HepG2 (cell line): ENCODE results near the gene ABCF1. TPM values are rescaled to one million over a fixed set of nuclear protein-coding genes. Genes with fewer than 3 reads are reported as not detected.

Experiments
- HNF4A ChIP-seq: sonication (generic); formaldehyde crosslinking; IDR thresholded peaks from 2 replicates; pipeline ENCODE4 v1.4.0; 2020; ENCODE audit warnings: missing genetic modification reagents
- HOXA7 ChIP-seq: sonication (generic); formaldehyde crosslinking; IDR thresholded peaks from 2 replicates; pipeline ENCODE4 v1.8.1; 2022; ENCODE audit warnings: mild to moderate bottlenecking, missing genetic modification reagents, moderate library complexity
- MED13 ChIP-seq: sonication (generic); formaldehyde crosslinking; IDR thresholded peaks from 2 replicates; pipeline ENCODE4 v1.5.0; 2020; ENCODE audit warnings: missing genetic modification reagents
- MYNN ChIP-seq: sonication (generic); formaldehyde crosslinking; IDR thresholded peaks from 2 replicates; pipeline ENCODE4 v1.4.0; 2020; ENCODE audit warnings: mild to moderate bottlenecking, low read depth, missing genetic modification reagents
- POLR2G ChIP-seq: fragments of 200-400 bp; formaldehyde crosslinking; IDR thresholded peaks from 2 replicates; pipeline ENCODE4 v1.6.1; 2018; ENCODE audit warnings: mild to moderate bottlenecking, low read depth, low read length, moderate library complexity
- RXRA ChIP-seq: sonication (generic); formaldehyde crosslinking; IDR thresholded peaks from 2 replicates; pipeline ENCODE4 v1.5.1; 2020; ENCODE audit warnings: missing genetic modification reagents
- RXRB ChIP-seq: IDR thresholded peaks from 2 replicates; pipeline ENCODE4 v1.6.1; 2016; ENCODE audit warnings: borderline replicate concordance, missing genetic modification reagents, missing compliant biosample characterization
- THYN1 ChIP-seq: sonication (generic); formaldehyde crosslinking; IDR thresholded peaks from 2 replicates; pipeline ENCODE4 v1.8.1; 2023; ENCODE audit warnings: low read depth, mild to moderate bottlenecking, moderate library complexity, missing genetic modification reagents, borderline replicate concordance
- ZFP1 ChIP-seq: IDR thresholded peaks from 2 replicates; pipeline ENCODE4 v1.6.1; 2016
- ZFP62 ChIP-seq: sonication (generic); formaldehyde crosslinking; IDR thresholded peaks from 2 replicates; pipeline ENCODE4 v1.4.0; 2020; ENCODE audit warnings: missing genetic modification reagents
- ZNF143 ChIP-seq: sonication (generic); formaldehyde crosslinking; IDR thresholded peaks from 2 replicates; pipeline ENCODE4 v1.4.0; 2020; ENCODE audit warnings: missing genetic modification reagents
- ZNF3 ChIP-seq: IDR thresholded peaks from 2 replicates; pipeline ENCODE4 v1.7.0; 2017; ENCODE audit warnings: inconsistent platforms
- polyA plus RNA-seq, 8 experiments: library from polyadenylated mRNA; depleted of rRNA in 3 of 8; stranded (reverse) in 7 of 8; unstranded in 1 of 8; fragments of >200 nt; fragmentation: Illumina TruSeq in 4 of 8; extraction: Trizol in 4 of 8; gene quantifications; 2 replicates each; pipeline versions ENCODE4 v1.2.1 to v1.2.3, GENCODE V29; 2011 to 2016; ENCODE audit warnings: low read depth in 4 of 8, missing spikeins in 1 of 8, mixed read lengths in 1 of 8; ENCODE audit not compliant: insufficient read depth in 1 of 8
- total RNA-seq, 5 experiments: library from RNA; depleted of rRNA; stranded (reverse); fragments of >200 nt; fragmentation: Illumina TruSeq; extraction: Trizol; gene quantifications; 2 replicates each; pipeline ENCODE4 v1.2.3, GENCODE V29; 2016; ENCODE audit warnings: low read depth in 1 of 5
- TF ChIP-seq, protein P1 (sequence below): IDR thresholded peaks from 2 replicates; pipeline ENCODE4 v1.6.1; 2012; ENCODE audit warnings: low read depth, low read length, improper control_type of control experiment
- TF ChIP-seq, protein P2 (sequence below): sonication (generic); formaldehyde crosslinking; IDR thresholded peaks from 2 replicates; pipeline ENCODE4 v1.8.1; 2022; ENCODE audit warnings: mild to moderate bottlenecking, missing genetic modification reagents
- TF ChIP-seq, protein P3 (sequence below): sonication (generic); formaldehyde crosslinking; IDR thresholded peaks from 2 replicates; pipeline ENCODE4 v1.4.0; 2020; ENCODE audit warnings: missing genetic modification reagents
- TF ChIP-seq, protein P4 (sequence below): sonication (generic); formaldehyde crosslinking; IDR thresholded peaks from 2 replicates; pipeline ENCODE4 v1.8.1; 2023; ENCODE audit warnings: mild to moderate bottlenecking, inconsistent platforms, moderate library complexity, missing genetic modification reagents, borderline replicate concordance
- TF ChIP-seq, protein P5 (sequence below): sonication (generic); formaldehyde crosslinking; IDR thresholded peaks from one replicate; pipeline ENCODE4 v1.5.1; 2020; ENCODE audit warnings: mild to moderate bottlenecking, missing genetic modification reagents; ENCODE audit errors: not compliant biosample characterization

The ABCF1 gene
- total and polyA plus RNA-seq, 2 of the 13 experiments (the other 11 are each of a cell fraction or from before 2014, with no cell fraction given) = 25.4 to 98.9 TPM

DNA sequence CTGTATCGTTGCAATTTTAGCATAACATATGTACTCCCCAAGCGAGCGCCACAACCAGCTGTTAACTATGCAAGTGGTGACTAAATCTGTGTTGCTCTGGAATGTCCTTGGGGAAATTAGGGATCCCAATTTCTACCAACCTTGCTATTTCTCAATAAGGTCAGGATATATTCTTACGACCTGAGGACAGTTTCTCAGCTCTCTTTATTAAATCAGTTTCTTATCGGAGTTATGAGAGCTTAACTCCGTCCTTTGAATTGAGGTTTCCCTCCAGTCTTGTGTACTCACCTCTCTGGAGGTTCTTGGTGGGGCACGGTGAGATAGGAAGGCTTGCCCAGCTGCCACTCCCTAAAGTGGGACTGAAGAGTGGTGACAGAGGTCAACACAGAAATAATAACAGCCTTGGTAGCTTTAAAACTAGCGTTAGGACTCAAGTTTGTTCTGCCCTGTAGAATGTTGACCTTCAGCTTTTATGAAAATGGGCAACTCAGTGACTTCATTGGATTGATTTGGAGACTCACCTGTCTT is 47.1 kb downstream of the ABCF1 start (continued):
- TF ChIP-seq POLR2G (no peak), THYN1 (CRISPR knock-in tag) (no peak), ZNF143 (no peak), ZFP62 (no peak), MED13 (CRISPR knock-in tag) (no peak), ZFP1 (CRISPR knock-in tag) (no peak), RXRA (CRISPR knock-in tag) (no peak), ZNF3 (CRISPR knock-in tag) (no peak; the same call in 1 of the 2 replicates), HNF4A (CRISPR knock-in tag) (0 out of 2 replicates have a peak, but pooled peaks have one; percentile 2), RXRB (no peak), HOXA7 (no peak), MYNN (CRISPR knock-in tag) (no peak)
- TF ChIP-seq, protein P1, sequence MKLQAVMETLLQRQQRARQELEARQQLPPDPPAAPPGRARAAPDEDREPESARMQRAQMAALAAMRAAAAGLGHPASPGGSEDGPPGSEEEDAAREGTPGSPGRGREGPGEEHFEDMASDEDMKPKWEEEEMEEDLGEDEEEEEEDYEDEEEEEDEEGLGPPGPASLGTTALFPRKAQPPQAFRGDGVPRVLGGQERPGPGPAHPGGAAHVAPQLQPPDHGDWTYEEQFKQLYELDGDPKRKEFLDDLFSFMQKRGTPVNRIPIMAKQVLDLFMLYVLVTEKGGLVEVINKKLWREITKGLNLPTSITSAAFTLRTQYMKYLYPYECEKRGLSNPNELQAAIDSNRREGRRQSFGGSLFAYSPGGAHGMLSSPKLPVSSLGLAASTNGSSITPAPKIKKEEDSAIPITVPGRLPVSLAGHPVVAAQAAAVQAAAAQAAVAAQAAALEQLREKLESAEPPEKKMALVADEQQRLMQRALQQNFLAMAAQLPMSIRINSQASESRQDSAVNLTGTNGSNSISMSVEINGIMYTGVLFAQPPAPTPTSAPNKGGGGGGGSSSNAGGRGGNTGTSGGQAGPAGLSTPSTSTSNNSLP = no peak
- TF ChIP-seq, protein P2, sequence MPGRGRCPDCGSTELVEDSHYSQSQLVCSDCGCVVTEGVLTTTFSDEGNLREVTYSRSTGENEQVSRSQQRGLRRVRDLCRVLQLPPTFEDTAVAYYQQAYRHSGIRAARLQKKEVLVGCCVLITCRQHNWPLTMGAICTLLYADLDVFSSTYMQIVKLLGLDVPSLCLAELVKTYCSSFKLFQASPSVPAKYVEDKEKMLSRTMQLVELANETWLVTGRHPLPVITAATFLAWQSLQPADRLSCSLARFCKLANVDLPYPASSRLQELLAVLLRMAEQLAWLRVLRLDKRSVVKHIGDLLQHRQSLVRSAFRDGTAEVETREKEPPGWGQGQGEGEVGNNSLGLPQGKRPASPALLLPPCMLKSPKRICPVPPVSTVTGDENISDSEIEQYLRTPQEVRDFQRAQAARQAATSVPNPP (CRISPR knock-in tag) = no peak
- TF ChIP-seq, protein P3, sequence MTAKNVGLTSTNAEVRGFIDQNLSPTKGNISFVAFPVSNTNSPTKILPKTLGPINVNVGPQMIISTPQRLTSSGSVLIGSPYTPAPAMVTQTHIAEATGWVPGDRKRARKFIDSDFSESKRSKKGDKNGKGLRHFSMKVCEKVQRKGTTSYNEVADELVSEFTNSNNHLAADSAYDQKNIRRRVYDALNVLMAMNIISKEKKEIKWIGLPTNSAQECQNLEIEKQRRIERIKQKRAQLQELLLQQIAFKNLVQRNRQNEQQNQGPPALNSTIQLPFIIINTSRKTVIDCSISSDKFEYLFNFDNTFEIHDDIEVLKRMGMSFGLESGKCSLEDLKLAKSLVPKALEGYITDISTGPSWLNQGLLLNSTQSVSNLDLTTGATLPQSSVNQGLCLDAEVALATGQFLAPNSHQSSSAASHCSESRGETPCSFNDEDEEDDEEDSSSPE (CRISPR knock-in tag) = no peak
- TF ChIP-seq, protein P4, sequence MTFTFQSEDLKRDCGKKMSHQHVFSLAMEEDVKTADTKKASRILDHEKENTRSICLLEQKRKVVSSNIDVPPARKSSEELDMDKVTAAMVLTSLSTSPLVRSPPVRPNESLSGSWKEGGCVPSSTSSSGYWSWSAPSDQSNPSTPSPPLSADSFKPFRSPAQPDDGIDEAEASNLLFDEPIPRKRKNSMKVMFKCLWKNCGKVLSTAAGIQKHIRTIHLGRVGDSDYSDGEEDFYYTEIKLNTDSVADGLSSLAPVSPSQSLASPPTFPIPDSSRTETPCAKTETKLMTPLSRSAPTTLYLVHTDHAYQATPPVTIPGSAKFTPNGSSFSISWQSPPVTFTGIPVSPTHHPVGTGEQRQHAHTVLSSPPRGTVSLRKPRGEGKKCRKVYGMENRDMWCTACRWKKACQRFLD (CRISPR knock-in tag) = no peak
- TF ChIP-seq, protein P5, sequence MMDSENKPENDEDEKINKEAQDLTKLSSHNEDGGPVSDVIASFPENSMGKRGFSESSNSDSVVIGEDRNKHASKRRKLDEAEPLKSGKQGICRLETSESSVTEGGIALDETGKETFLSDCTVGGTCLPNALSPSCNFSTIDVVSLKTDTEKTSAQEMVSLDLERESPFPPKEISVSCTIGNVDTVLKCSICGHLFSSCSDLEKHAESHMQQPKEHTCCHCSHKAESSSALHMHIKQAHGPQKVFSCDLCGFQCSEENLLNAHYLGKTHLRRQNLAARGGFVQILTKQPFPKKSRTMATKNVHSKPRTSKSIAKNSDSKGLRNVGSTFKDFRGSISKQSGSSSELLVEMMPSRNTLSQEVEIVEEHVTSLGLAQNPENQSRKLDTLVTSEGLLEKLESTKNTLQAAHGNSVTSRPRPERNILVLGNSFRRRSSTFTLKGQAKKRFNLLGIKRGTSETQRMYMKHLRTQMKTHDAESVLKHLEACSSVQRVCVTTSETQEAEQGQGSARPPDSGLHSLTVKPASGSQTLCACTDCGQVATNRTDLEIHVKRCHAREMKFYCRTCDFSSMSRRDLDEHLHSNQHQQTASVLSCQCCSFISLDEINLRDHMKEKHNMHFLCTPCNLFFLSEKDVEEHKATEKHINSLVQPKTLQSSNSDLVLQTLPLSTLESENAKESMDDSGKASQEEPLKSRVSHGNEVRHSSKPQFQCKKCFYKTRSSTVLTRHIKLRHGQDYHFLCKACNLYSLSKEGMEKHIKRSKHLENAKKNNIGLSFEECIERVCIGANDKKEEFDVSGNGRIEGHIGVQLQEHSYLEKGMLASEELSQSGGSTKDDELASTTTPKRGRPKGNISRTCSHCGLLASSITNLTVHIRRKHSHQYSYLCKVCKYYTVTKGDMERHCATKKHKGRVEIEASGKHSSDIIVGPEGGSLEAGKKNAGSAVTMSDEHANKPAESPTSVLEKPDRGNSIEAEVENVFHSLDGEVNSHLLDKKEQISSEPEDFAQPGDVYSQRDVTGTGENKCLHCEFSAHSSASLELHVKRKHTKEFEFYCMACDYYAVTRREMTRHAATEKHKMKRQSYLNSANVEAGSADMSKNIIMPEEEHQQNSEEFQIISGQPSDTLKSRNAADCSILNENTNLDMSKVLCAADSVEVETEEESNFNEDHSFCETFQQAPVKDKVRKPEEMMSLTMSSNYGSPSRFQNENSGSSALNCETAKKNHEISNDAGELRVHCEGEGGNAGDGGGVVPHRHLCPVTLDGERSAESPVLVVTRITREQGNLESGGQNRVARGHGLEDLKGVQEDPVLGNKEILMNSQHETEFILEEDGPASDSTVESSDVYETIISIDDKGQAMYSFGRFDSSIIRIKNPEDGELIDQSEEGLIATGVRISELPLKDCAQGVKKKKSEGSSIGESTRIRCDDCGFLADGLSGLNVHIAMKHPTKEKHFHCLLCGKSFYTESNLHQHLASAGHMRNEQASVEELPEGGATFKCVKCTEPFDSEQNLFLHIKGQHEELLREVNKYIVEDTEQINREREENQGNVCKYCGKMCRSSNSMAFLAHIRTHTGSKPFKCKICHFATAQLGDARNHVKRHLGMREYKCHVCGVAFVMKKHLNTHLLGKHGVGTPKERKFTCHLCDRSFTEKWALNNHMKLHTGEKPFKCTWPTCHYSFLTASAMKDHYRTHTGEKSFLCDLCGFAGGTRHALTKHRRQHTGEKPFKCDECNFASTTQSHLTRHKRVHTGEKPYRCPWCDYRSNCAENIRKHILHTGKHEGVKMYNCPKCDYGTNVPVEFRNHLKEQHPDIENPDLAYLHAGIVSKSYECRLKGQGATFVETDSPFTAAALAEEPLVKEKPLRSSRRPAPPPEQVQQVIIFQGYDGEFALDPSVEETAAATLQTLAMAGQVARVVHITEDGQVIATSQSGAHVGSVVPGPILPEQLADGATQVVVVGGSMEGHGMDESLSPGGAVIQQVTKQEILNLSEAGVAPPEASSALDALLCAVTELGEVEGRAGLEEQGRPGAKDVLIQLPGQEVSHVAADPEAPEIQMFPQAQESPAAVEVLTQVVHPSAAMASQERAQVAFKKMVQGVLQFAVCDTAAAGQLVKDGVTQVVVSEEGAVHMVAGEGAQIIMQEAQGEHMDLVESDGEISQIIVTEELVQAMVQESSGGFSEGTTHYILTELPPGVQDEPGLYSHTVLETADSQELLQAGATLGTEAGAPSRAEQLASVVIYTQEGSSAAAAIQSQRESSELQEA (CRISPR knock-in tag) = no peak
